ENCODE measurements around the gene ANKS4B.

The ANKS4B gene

GRCh38 chr16:21217121-21217520 is 16.4 kb upstream of the ANKS4B start:
- no peak for ATAC-seq
- TF ChIP-seq CSDC2 (CRISPR knock-in tag; IDR thresholded peaks at IDR 0.05) (no peak), TCF4 (CRISPR knock-in tag; IDR thresholded peaks at IDR 0.05; ENCODE audit: borderline replicate concordance) (no peak), TOX (CRISPR knock-in tag; IDR thresholded peaks at IDR 0.05; ENCODE audit: borderline replicate concordance) (no peak), ZFP30 (CRISPR knock-in tag; IDR thresholded peaks at IDR 0.05) (no peak), PATZ1 (CRISPR knock-in tag; IDR thresholded peaks at IDR 0.05; ENCODE audit: borderline replicate concordance) (no peak), GLIS3 (CRISPR knock-in tag; IDR thresholded peaks at IDR 0.05) (no peak), BACH2 (CRISPR knock-in tag; IDR thresholded peaks at IDR 0.05; ENCODE audit: borderline replicate concordance) (no peak), ZNF565 (CRISPR knock-in tag; conservative IDR thresholded peaks at IDR 0.05; ENCODE audit: low read depth) (no peak), PPARA (CRISPR knock-in tag; IDR thresholded peaks at IDR 0.05; ENCODE audit: borderline replicate concordance) (no peak), SNAI2 (CRISPR knock-in tag; IDR thresholded peaks at IDR 0.05) (no peak), ZC3H10 (CRISPR knock-in tag; IDR thresholded peaks at IDR 0.05) (no peak), ISL1 (CRISPR knock-in tag; IDR thresholded peaks at IDR 0.05) (no peak), RARB (CRISPR knock-in tag; IDR thresholded peaks at IDR 0.05) (no peak)
- TF ChIP-seq, protein P1, sequence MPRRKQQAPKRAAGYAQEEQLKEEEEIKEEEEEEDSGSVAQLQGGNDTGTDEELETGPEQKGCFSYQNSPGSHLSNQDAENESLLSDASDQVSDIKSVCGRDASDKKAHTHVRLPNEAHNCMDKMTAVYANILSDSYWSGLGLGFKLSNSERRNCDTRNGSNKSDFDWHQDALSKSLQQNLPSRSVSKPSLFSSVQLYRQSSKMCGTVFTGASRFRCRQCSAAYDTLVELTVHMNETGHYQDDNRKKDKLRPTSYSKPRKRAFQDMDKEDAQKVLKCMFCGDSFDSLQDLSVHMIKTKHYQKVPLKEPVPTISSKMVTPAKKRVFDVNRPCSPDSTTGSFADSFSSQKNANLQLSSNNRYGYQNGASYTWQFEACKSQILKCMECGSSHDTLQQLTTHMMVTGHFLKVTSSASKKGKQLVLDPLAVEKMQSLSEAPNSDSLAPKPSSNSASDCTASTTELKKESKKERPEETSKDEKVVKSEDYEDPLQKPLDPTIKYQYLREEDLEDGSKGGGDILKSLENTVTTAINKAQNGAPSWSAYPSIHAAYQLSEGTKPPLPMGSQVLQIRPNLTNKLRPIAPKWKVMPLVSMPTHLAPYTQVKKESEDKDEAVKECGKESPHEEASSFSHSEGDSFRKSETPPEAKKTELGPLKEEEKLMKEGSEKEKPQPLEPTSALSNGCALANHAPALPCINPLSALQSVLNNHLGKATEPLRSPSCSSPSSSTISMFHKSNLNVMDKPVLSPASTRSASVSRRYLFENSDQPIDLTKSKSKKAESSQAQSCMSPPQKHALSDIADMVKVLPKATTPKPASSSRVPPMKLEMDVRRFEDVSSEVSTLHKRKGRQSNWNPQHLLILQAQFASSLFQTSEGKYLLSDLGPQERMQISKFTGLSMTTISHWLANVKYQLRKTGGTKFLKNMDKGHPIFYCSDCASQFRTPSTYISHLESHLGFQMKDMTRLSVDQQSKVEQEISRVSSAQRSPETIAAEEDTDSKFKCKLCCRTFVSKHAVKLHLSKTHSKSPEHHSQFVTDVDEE (CRISPR knock-in tag; IDR thresholded peaks at IDR 0.05): no peak
- TF ChIP-seq, protein P2, sequence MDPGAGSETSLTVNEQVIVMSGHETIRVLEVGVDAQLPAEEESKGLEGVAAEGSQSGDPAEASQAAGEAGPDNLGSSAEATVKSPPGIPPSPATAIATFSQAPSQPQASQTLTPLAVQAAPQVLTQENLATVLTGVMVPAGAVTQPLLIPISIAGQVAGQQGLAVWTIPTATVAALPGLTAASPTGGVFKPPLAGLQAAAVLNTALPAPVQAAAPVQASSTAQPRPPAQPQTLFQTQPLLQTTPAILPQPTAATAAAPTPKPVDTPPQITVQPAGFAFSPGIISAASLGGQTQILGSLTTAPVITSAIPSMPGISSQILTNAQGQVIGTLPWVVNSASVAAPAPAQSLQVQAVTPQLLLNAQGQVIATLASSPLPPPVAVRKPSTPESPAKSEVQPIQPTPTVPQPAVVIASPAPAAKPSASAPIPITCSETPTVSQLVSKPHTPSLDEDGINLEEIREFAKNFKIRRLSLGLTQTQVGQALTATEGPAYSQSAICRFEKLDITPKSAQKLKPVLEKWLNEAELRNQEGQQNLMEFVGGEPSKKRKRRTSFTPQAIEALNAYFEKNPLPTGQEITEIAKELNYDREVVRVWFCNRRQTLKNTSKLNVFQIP (CRISPR knock-in tag; IDR thresholded peaks at IDR 0.05; ENCODE audit: borderline replicate concordance, low read depth): no peak
- TF ChIP-seq, protein P3, sequence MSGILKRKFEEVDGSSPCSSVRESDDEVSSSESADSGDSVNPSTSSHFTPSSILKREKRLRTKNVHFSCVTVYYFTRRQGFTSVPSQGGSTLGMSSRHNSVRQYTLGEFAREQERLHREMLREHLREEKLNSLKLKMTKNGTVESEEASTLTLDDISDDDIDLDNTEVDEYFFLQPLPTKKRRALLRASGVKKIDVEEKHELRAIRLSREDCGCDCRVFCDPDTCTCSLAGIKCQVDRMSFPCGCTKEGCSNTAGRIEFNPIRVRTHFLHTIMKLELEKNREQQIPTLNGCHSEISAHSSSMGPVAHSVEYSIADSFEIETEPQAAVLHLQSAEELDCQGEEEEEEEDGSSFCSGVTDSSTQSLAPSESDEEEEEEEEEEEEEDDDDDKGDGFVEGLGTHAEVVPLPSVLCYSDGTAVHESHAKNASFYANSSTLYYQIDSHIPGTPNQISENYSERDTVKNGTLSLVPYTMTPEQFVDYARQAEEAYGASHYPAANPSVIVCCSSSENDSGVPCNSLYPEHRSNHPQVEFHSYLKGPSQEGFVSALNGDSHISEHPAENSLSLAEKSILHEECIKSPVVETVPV (CRISPR knock-in tag; IDR thresholded peaks at IDR 0.05): no peak
- TF ChIP-seq, protein P4, sequence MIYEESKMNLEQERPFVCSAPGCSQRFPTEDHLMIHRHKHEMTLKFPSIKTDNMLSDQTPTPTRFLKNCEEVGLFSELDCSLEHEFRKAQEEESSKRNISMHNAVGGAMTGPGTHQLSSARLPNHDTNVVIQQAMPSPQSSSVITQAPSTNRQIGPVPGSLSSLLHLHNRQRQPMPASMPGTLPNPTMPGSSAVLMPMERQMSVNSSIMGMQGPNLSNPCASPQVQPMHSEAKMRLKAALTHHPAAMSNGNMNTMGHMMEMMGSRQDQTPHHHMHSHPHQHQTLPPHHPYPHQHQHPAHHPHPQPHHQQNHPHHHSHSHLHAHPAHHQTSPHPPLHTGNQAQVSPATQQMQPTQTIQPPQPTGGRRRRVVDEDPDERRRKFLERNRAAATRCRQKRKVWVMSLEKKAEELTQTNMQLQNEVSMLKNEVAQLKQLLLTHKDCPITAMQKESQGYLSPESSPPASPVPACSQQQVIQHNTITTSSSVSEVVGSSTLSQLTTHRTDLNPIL (CRISPR knock-in tag; IDR thresholded peaks at IDR 0.05; ENCODE audit: low read depth): no peak

DNA sequence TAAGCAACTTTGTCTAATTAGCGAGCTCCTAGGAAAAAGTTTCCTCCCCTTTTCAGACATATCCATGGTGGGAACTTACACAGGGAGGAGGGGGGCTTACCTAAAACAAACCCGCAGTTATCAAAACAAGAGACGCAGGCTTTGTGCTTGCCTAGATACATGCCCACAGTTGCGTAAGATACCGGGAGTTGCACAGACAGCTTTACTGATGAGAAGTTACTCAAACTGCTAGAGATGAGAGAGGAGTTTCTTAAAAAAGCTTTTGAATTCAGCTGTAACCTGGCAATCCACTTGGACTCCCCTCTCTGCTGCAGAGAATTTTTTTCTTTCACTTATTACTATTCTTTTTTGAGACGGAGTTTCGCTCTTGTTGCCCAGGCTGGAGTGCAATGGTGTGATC is 15.3 kb upstream of the ANKS4B start:
- no peak for ATAC-seq

More for the DNA sequence above, 15.3 kb upstream of the ANKS4B start:
- TF ChIP-seq PATZ1 (CRISPR knock-in tag; IDR thresholded peaks at IDR 0.05; ENCODE audit: borderline replicate concordance): no peak
- no peak for TF ChIP-seq ZNF8 (CRISPR knock-in tag; IDR thresholded peaks at IDR 0.05)
- no peak for TF ChIP-seq ZFP30 (CRISPR knock-in tag; IDR thresholded peaks at IDR 0.05)
- TF ChIP-seq, protein P3 (CRISPR knock-in tag; IDR thresholded peaks at IDR 0.05): no peak
- TF ChIP-seq, protein P2 (CRISPR knock-in tag; IDR thresholded peaks at IDR 0.05; ENCODE audit: borderline replicate concordance, low read depth): no peak
- TF ChIP-seq PPARA (CRISPR knock-in tag; IDR thresholded peaks at IDR 0.05; ENCODE audit: borderline replicate concordance): no peak

All from SK-N-SH treated with all-trans-retinoic acid at 6 μM for 48 hours (cell line).